HUES64 (cell line): ENCODE measurements around the gene OSCAR.

Source experiments
- H3K27ac ChIP-seq: 2 replicates; pipeline ENCODE4 v1.7.0; 2013; ENCODE audit warnings: low read depth, low read length, inconsistent platforms
- H3K27me3 ChIP-seq: 2 replicates; pipeline ENCODE4 v1.6.1; 2013; ENCODE audit warnings: mild to moderate bottlenecking, low read length; ENCODE audit not compliant: insufficient read depth
- H3K36me3 ChIP-seq: 2 replicates; pipeline ENCODE4 v1.6.1; 2013; ENCODE audit warnings: mild to moderate bottlenecking, low read length; ENCODE audit not compliant: insufficient read depth
- H3K4me1 ChIP-seq: 2 replicates; pipeline ENCODE4 v1.6.1; 2013; ENCODE audit warnings: mild to moderate bottlenecking, low read length, moderate library complexity; ENCODE audit not compliant: insufficient read depth
- H3K4me3 ChIP-seq: 2 replicates; pipeline ENCODE4 v1.5.1; 2013; ENCODE audit warnings: mild to moderate bottlenecking, low read length, moderate library complexity
- H3K9ac ChIP-seq: 2 replicates; pipeline ENCODE4 v1.6.1; 2013; ENCODE audit warnings: mild to moderate bottlenecking, low read depth, low read length
- H3K9me3 ChIP-seq: 2 replicates; pipeline ENCODE4 v1.6.1; 2013; ENCODE audit warnings: low read depth, low read length; ENCODE audit not compliant: insufficient read depth
- WGBS: fragments of 150-250, 120-280 bp; methylation state at CpG from one replicate; pipeline ENCODE4 v1.1.7; 2013; ENCODE audit warnings: missing lambda C conversion rate; 5-methylcytosine and 5-hydroxymethylcytosine counted together

OSCAR gene

GRCh38 chr19:54136864-54137698 lies 36.5 kb upstream of the OSCAR start:
- peak overlapping the region; percentile 95; the same call in 1 of the 2 replicates for H3K27ac ChIP-seq
- H3K9me3 ChIP-seq = peaks cover 5% of the 10 kb centered on the region
- 0% methylated on average over 46 of the region's 46 CpGs for WGBS
- H3K36me3 ChIP-seq = peaks cover 33% of the 10 kb centered on the region
- peak overlapping the region; percentile 73 for H3K4me3 ChIP-seq
- no peaks in the 10 kb centered on the region for H3K4me1 ChIP-seq
- H3K27me3 ChIP-seq = no peaks in the 10 kb centered on the region
- H3K9ac ChIP-seq = peak overlapping the region; percentile 92

- 3% methylated on average over 30 of the region's 30 CpGs for WGBS
- Histone ChIP-seq H3K27ac (peak overlapping the region; percentile 46; the same call in 1 of the 2 replicates), H3K9me3 (peaks cover 5% of the 10 kb centered on the region), H3K9ac (peak overlapping the region; percentile 38), H3K4me1 (no peaks in the 10 kb centered on the region), H3K27me3 (no peaks in the 10 kb centered on the region), H3K36me3 (peaks cover 33% of the 10 kb centered on the region), H3K4me3 (peak overlapping the region; percentile 63)
These were observed 35.7 kb upstream of the OSCAR start for GRCh38 chr19:54136086-54136863.

DNA sequence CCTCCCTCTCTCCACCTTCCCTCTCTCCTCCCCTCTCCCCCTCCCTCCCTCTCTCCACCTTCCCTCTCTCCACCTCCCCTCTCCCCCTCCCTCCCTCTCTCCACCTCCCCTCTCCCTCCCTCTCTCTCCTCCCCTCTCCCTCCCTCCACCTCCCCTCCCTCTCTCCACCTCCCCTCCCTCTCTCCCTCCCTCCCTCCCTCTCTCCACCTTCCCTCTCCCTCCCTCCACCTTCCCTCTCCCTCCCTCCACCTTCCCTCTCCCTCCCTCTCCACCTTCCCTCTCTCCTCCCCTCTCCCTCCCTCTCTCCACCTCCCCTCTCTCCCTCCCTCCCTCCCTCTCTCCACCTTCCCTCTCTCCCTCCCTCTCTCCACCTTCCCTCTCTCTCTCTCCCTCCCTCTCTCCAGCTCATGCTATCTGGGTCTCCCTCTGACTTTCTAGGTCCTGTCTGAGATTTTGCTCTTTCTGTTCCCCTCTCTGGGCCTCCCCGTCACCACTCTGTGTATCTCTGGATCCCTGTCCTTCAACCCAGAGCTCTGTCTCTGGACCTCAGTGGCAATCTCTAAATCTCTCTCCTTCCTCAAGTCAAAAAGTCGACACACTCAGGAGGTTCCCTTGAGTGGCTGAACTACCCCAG lies 33.5 kb upstream of the OSCAR start:
- Histone ChIP-seq H3K27ac (peak overlapping the region; percentile 27; the same call in 1 of the 2 replicates), H3K9ac (no peak overlapping the region), H3K4me1 (no peaks in the 10 kb centered on the region), H3K36me3 (peaks cover 29% of the 10 kb centered on the region), H3K4me3 (no peak overlapping the region), H3K27me3 (no peaks in the 10 kb centered on the region), H3K9me3 (peaks cover 5% of the 10 kb centered on the region)
- 58% methylated on average over 2 of the region's 2 CpGs for WGBS

DNA sequence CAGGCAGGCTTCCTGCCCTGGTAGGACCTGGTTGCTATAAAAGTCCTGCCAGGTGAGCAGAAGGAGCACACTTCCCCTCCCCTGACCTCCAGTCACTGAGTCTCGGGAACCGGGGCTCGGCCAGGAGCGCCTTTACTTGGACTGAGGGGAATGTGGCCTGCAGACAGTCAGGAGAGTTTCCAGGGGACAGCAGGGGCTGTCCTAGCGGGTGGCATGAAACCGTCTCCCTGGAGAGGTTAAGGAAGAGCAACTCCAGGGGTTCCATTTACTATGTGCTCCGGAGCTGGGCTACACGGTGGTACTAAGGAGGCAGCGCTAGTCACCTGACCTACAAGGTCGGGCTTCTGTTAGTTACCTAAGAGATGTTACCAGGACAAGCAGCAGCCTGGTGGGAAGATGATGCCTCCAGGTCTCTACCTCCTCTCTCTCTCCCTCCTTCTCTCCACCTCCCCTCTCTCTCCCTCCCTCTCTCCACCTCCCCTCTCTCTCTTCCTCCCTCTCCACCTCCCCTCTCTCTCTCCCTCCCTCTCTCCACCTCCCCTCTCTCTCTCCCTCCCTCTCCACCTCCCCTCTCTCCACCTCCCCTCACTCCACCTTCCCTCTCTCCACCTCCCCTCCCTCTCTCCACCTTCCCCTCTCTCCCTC lies 32.8 kb upstream of the OSCAR start:
- H3K27me3 ChIP-seq = no peaks in the 10 kb centered on the region
- H3K9me3 ChIP-seq = peaks cover 5% of the 10 kb centered on the region
- WGBS = 89% methylated on average over 10 of the region's 10 CpGs
- no peak overlapping the region for H3K4me3 ChIP-seq
- no peaks in the 10 kb centered on the region for H3K4me1 ChIP-seq
- H3K9ac ChIP-seq = no peak overlapping the region
- H3K36me3 ChIP-seq = peaks cover 36% of the 10 kb centered on the region
- no peak overlapping the region for H3K27ac ChIP-seq

DNA sequence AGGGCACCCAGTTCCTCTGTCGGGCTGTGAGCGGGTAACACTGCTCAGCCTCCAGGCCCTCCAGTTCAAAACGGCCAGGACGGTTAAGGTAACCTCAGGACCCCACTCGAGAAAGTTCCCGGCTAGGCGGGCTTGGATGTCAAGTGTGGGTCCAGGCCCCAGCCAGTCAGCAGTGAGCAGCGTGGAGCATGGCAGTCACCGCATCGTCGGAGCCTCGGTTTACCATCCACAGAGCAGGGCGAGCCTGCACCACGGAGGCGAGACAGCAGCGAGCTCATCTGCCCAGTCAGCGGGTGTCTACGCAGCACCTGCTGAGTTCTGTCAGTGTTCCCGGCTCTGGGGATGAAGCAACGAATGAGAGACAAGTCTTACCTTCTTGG lies 29.0 kb upstream of the OSCAR start:
- 96% methylated on average over 20 of the region's 20 CpGs for WGBS
- peaks cover 5% of the 10 kb centered on the region for H3K9me3 ChIP-seq
- peaks cover 72% of the 10 kb centered on the region for H3K36me3 ChIP-seq
- no peaks in the 10 kb centered on the region for H3K4me1 ChIP-seq
- H3K27ac ChIP-seq = no peak overlapping the region
- H3K27me3 ChIP-seq = no peaks in the 10 kb centered on the region
- no peak overlapping the region for H3K4me3 ChIP-seq
- no peak overlapping the region for H3K9ac ChIP-seq

- H3K36me3 ChIP-seq = peaks cover 78% of the 10 kb centered on the region
- no peak overlapping the region for H3K9ac ChIP-seq
- no peaks in the 10 kb centered on the region for H3K4me1 ChIP-seq
- no peak overlapping the region for H3K4me3 ChIP-seq
- no peak overlapping the region for H3K27ac ChIP-seq
- peaks cover 5% of the 10 kb centered on the region for H3K9me3 ChIP-seq
- H3K27me3 ChIP-seq = no peaks in the 10 kb centered on the region
- WGBS = 96% methylated on average over 41 of the region's 41 CpGs
These were observed 28.4 kb upstream of the OSCAR start for GRCh38 chr19:54128796-54129616.

GRCh38 chr19:54128441-54128725 lies 27.8 kb upstream of the OSCAR start:
- no peaks in the 10 kb centered on the region for H3K27me3 ChIP-seq
- H3K9ac ChIP-seq = no peak overlapping the region
- H3K27ac ChIP-seq = no peak overlapping the region
- 93% methylated on average over 20 of the region's 20 CpGs for WGBS
- H3K4me3 ChIP-seq = no peak overlapping the region
- H3K4me1 ChIP-seq = no peaks in the 10 kb centered on the region
- peaks cover 84% of the 10 kb centered on the region for H3K36me3 ChIP-seq
- H3K9me3 ChIP-seq = peaks cover 1% of the 10 kb centered on the region; the same call in 1 of the 2 replicates

DNA sequence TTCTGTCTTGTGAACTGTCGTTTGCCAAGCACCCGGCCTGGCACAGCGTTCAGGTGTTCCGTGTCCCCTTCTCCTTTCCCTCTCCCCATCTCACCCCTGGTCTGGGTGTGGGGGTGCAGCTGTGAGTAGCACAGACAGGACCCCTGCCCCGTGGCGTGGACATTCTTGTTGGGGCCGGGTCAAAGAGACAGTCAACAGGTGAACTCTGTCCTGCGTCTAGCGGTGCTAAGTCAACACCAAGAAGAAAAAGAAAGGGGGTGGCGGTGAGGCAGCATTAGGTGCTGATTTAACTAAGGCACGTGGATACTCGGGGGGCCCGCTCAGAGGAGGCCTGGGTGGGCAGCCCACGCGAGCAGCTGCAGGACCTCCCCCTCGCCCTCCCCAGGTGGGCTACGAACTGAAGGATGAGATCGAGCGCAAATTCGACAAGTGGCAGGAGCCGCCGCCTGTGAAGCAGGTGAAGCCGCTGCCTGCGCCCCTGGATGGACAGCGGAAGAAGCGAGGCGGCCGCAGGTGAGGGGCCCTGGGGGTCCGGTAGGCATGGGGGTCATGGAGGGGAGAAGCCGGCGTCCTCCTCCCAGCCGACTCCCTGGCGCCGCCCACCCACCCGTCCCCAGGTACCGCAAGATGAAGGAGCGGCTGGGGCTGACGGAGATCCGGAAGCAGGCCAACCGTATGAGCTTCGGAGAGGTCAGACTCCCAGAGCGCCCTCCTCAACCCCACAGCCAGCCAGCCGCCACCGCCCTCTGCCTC lies 27.3 kb upstream of the OSCAR start:
- no peaks in the 10 kb centered on the region for H3K9me3 ChIP-seq
- no peaks in the 10 kb centered on the region for H3K4me1 ChIP-seq
- H3K36me3 ChIP-seq = peaks cover 87% of the 10 kb centered on the region
- no peak overlapping the region for H3K4me3 ChIP-seq
- no peak overlapping the region for H3K9ac ChIP-seq
- 92% methylated on average over 44 of the region's 44 CpGs for WGBS
- no peaks in the 10 kb centered on the region for H3K27me3 ChIP-seq
- H3K27ac ChIP-seq = no peak overlapping the region

- 96% methylated on average over 9 of the region's 9 CpGs for WGBS
- no peaks in the 10 kb centered on the region for H3K27me3 ChIP-seq
- no peak overlapping the region for H3K4me3 ChIP-seq
- no peaks in the 10 kb centered on the region for H3K9me3 ChIP-seq
- H3K36me3 ChIP-seq = peaks cover 88% of the 10 kb centered on the region
- no peak overlapping the region for H3K9ac ChIP-seq
- no peaks in the 10 kb centered on the region for H3K4me1 ChIP-seq
- no peak overlapping the region for H3K27ac ChIP-seq
These were observed 25.1 kb upstream of the OSCAR start for GRCh38 chr19:54125713-54126112.

DNA sequence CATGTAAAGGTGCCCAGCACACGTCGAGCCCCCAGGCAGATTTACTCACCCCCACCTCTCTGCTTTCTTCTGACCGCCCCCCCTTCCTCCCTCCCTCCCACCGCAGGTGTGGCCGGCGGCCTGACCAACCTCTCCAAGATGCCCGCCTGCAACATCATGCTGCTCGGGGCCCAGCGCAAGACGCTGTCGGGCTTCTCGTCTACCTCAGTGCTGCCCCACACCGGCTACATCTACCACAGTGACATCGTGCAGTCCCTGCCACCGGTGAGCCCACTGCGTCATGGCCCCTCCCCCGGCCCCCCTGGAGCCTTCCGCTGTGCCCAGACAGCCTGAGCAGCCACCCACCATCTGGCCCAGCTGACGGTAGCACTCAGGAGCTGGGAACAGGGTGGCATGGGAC lies 23.8 kb upstream of the OSCAR start:
- Histone ChIP-seq H3K27me3 (no peaks in the 10 kb centered on the region), H3K4me1 (no peaks in the 10 kb centered on the region), H3K4me3 (no peak overlapping the region), H3K27ac (no peak overlapping the region), H3K9me3 (no peaks in the 10 kb centered on the region), H3K9ac (no peak overlapping the region), H3K36me3 (peaks cover 95% of the 10 kb centered on the region)
- 94% methylated on average over 19 of the region's 19 CpGs for WGBS
